OCI-LY1 (cell line): ENCODE measurements around the gene BEST3.

Source experiments
- H2AFZ ChIP-seq: fragments of 200-600 bp; sonication (generic), shearing (Covaris generic); 2 replicates; pipeline ENCODE4 v1.6.0; 2014; ENCODE audit warnings: antibody characterized with exemption, mild to moderate bottlenecking, low read length
- H3F3A ChIP-seq: fragments of 200-600 bp; sonication (generic), shearing (Covaris generic); 2 replicates; pipeline ENCODE4 v1.6.0; 2014; ENCODE audit warnings: mild to moderate bottlenecking, antibody characterized with exemption, low read length, moderate library complexity; ENCODE audit not compliant: insufficient read depth
- H3K27ac ChIP-seq: fragments of 200-600 bp; sonication (generic); 2 replicates; pipeline ENCODE4 v1.5.1; 2014; ENCODE audit warnings: low read length, mixed run types, mild to moderate bottlenecking, low read depth; ENCODE audit not compliant: poor library complexity, severe bottlenecking
- H3K27me3 ChIP-seq: fragments of 200-600 bp; sonication (generic); 2 replicates; pipeline ENCODE4 v1.6.0; 2014; ENCODE audit warnings: antibody characterized with exemption, mild to moderate bottlenecking, low read length, moderate library complexity; ENCODE audit not compliant: insufficient read depth
- H3K36me3 ChIP-seq: fragments of 200-600 bp; sonication (generic); 2 replicates; pipeline ENCODE4 v1.6.1; 2014; ENCODE audit warnings: mild to moderate bottlenecking, antibody characterized with exemption, low read length, moderate library complexity, mixed read lengths; ENCODE audit not compliant: insufficient read depth
- H3K4me1 ChIP-seq: fragments of 200-600 bp; sonication (generic); 2 replicates; pipeline ENCODE4 v1.5.1; 2014; ENCODE audit warnings: mild to moderate bottlenecking, low read length, moderate library complexity; ENCODE audit not compliant: insufficient read depth, severe bottlenecking
- H3K4me2 ChIP-seq: fragments of 200-600 bp; sonication (generic), shearing (Covaris generic); 2 replicates; pipeline ENCODE4 v1.6.1; 2014; ENCODE audit warnings: low read length
- H3K4me3 ChIP-seq: fragments of 200-600 bp; sonication (generic); 2 replicates; pipeline ENCODE4 v1.5.1; 2014; ENCODE audit warnings: low read length, low read depth, mild to moderate bottlenecking, mixed read lengths; ENCODE audit not compliant: poor library complexity, severe bottlenecking
- H3K79me2 ChIP-seq: fragments of 200-600 bp; shearing (Covaris generic); 2 replicates; pipeline ENCODE4 v1.6.1; 2016; ENCODE audit warnings: mixed run types, low read length, mixed read lengths; ENCODE audit not compliant: insufficient read depth
- H3K9ac ChIP-seq: fragments of 200-600 bp; sonication (generic), shearing (Covaris generic); 2 replicates; pipeline ENCODE4 v1.6.1; 2014; ENCODE audit warnings: mild to moderate bottlenecking, low read length, mixed read lengths
- H3K9me2 ChIP-seq: fragments of 200-600 bp; sonication (generic), shearing (Covaris generic); 2 replicates; pipeline ENCODE4 v1.6.1; 2014; ENCODE audit warnings: low read depth, mild to moderate bottlenecking, low read length, mixed read lengths
- H3K9me3 ChIP-seq: fragments of 200-600 bp; shearing (Covaris generic); 2 replicates; pipeline ENCODE4 v1.6.1; 2014; ENCODE audit warnings: low read length, mixed read lengths
- H4K20me1 ChIP-seq: fragments of 200-600 bp; sonication (generic), shearing (Covaris generic); 2 replicates; pipeline ENCODE4 v1.6.0; 2016; ENCODE audit warnings: mild to moderate bottlenecking, low read length; ENCODE audit not compliant: insufficient read depth
- EZH2 ChIP-seq: fragments of 200-600 bp; sonication (generic), shearing (Covaris generic); IDR thresholded peaks from 2 replicates; pipeline ENCODE4 v1.8.0; 2017; ENCODE audit warnings: borderline replicate concordance, mixed run types, mild to moderate bottlenecking, antibody characterized with exemption, low read length, moderate library complexity, mixed read lengths
- TF ChIP-seq, protein P1 (sequence below): fragments of 200-600 bp; sonication (generic), shearing (Covaris generic); IDR thresholded peaks from 2 replicates; pipeline ENCODE4 v1.5.1; 2017; ENCODE audit warnings: mild to moderate bottlenecking, antibody characterized with exemption, low read length, moderate library complexity, mixed read lengths

The BEST3 gene

DNA sequence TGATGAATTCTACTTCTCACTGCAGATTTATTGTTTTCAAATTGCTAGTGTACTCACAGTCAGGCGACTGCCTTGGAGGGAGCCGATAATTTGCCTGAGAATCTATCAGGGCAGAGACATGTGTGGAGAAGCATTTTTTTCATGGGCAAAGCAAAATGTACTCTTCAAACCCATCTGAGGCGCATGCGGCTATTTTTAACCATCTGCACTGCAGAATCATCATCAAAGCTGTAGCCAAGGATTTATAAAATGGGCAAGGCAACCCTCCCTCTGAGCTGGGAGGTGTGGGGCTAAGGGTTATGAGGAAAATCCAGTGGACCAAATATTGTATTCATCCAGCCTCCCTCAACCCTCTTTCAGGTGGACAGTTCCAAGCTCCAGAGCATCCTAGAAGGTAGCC lies 37.7 kb downstream of the BEST3 start:
- Histone ChIP-seq H3K9me3 (no peaks in the 10 kb centered on the region), H2AFZ (no peak overlapping the region), H3K27ac (no peak overlapping the region), H4K20me1 (no peaks in the 10 kb centered on the region), H3K4me2 (no peak overlapping the region), H3F3A (no peaks in the 10 kb centered on the region), H3K4me1 (no peaks in the 10 kb centered on the region), H3K27me3 (no peaks in the 10 kb centered on the region), H3K36me3 (peaks cover 11% of the 10 kb centered on the region; the same call in 1 of the 2 replicates), H3K9ac (no peak overlapping the region), H3K9me2 (no peaks in the 10 kb centered on the region), H3K4me3 (no peak overlapping the region), H3K79me2 (no peaks in the 10 kb centered on the region)
- TF ChIP-seq EZH2 = no peak
- TF ChIP-seq, protein P1, sequence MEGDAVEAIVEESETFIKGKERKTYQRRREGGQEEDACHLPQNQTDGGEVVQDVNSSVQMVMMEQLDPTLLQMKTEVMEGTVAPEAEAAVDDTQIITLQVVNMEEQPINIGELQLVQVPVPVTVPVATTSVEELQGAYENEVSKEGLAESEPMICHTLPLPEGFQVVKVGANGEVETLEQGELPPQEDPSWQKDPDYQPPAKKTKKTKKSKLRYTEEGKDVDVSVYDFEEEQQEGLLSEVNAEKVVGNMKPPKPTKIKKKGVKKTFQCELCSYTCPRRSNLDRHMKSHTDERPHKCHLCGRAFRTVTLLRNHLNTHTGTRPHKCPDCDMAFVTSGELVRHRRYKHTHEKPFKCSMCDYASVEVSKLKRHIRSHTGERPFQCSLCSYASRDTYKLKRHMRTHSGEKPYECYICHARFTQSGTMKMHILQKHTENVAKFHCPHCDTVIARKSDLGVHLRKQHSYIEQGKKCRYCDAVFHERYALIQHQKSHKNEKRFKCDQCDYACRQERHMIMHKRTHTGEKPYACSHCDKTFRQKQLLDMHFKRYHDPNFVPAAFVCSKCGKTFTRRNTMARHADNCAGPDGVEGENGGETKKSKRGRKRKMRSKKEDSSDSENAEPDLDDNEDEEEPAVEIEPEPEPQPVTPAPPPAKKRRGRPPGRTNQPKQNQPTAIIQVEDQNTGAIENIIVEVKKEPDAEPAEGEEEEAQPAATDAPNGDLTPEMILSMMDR = no peak

DNA sequence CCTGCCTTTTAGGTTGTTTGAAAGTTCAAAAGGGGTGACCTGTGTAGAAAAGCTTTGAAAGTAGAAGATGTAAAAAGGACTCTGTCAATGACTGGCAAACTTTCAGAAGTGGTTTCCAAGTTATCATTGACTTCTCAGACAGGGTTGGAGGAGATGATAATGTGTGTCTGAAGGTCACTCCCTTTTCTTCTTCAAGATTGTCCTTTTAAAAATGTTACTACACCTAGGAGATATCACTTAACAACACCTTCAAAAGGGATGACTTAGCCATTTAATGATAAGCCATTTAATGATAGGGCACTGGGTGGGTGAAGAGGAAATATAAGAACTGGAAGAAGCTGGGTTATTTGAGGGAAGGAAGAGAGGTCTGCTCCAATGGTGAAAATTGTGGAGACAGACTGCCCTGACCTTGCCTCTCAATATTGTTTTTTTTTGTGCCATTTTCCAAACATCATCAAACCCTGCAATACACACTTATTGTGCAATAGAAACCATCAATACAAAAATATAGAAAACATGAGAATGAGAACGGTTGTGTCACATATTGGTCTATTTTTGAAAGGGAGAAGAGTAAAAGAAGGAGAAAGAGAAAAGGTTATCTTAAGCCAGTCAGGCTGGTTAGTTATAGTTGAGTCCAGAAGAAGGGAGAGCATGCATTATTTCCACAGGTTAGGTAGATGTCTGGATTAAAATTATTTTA lies 38.8 kb downstream of the BEST3 start:
- Histone ChIP-seq H4K20me1 (no peaks in the 10 kb centered on the region), H3K27ac (no peak overlapping the region), H3K9me2 (no peaks in the 10 kb centered on the region), H3K4me3 (no peak overlapping the region), H2AFZ (no peak overlapping the region), H3K4me2 (no peak overlapping the region), H3K36me3 (peaks cover 15% of the 10 kb centered on the region), H3K4me1 (no peaks in the 10 kb centered on the region), H3F3A (no peaks in the 10 kb centered on the region), H3K9ac (no peak overlapping the region), H3K9me3 (no peaks in the 10 kb centered on the region), H3K27me3 (no peaks in the 10 kb centered on the region), H3K79me2 (no peaks in the 10 kb centered on the region)
- TF ChIP-seq EZH2 = no peak
- TF ChIP-seq, protein P1 = no peak

DNA sequence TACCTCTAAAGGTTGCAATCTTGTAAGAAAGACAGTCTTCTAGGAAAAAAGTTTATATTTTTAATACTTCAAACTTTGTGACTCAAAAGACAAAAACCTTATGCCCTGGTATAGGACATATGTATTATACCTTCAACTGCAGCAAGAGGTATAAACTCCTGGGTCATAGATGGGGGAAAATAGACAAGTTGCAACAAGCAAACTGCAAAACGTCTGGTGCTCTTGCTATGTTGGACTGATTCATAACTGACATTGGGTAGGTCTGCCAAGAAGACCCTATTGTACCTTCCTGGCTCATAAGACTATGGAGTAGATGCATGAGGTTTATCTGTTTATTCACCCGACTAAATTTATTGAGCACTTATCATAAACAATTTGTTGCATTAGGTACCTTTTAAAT lies 40.9 kb downstream of the BEST3 start:
- H3K4me2 ChIP-seq = no peak overlapping the region
- H3K9ac ChIP-seq = no peak overlapping the region
- H3F3A ChIP-seq = no peaks in the 10 kb centered on the region
- H3K9me3 ChIP-seq = no peaks in the 10 kb centered on the region
- H3K27ac ChIP-seq = no peak overlapping the region
- no peak for TF ChIP-seq EZH2
- TF ChIP-seq, protein P1 = no peak
- no peaks in the 10 kb centered on the region for H3K9me2 ChIP-seq
- H3K36me3 ChIP-seq = peaks cover 21% of the 10 kb centered on the region
- H3K4me1 ChIP-seq = no peaks in the 10 kb centered on the region
- no peaks in the 10 kb centered on the region for H3K79me2 ChIP-seq
- no peak overlapping the region for H3K4me3 ChIP-seq
- H4K20me1 ChIP-seq = no peaks in the 10 kb centered on the region
- no peak overlapping the region for H2AFZ ChIP-seq
- no peaks in the 10 kb centered on the region for H3K27me3 ChIP-seq
